Dedifferentiated amniotic fluid mesenchymal stem cell (primary cell): ENCODE data around the gene BAZ2B.
A peak's percentile ranks its signal among the peaks of the same experiment; 100 is the strongest.

Source experiments
- DNase-seq: peaks from one replicate; pipeline ENCODE4 v3.0.0-alpha.2; 2016; ENCODE audit errors: extremely low spot score

Gene BAZ2B

DNA sequence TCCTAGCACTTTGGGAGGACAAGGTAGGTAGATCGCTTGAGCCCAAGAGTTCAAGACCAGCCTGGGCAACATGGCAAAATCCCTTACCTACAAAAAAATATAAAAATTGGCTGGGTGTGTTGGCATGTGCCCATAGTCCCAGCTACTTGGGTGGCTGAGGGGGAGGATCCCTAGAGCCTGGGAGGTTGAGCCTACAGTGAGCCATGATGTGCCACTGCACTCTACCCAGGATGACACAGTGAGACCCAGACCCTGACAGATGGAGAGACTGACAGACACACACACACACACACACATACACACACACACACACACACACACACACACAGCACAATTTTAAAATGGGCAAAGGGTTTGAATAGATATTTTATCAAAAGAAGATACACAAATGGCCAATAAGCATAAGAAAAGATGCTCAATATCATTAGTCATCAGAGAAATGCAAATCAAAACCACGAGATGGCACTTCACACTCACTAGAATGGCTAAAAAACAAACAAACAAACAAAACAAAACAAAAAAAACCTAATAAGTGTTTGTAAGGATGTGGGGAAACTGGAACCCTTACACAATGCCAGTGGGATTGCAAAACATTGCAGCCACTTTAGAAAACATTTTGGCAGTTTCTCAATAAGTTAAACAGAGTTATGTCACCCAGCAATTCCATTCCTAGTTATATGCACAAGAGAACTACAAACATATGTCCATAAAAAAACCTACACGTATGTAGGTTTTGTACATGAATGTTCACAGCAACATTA lies 42.3 kb downstream of the BAZ2B start:
- DNase-seq: peak; percentile 24

DNA sequence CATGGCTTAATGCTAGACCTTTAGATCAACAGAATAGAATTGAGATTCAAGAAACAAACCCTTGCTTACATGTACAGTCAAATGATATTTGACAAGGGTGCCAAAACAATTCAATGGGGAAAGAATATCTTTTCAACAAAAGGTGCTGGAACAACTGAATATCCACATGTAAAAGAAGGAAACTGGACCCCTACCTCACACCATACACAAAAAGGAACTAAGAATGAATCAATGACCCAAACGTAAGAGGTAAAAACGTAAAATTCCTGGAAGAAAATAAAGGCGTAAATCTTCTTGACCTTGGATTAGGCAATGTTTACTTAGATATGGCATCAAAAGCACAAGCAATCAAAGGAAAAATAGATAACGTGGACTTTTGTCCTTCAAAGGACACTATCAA lies 43.1 kb downstream of the BAZ2B start:
- no peak for DNase-seq

DNA sequence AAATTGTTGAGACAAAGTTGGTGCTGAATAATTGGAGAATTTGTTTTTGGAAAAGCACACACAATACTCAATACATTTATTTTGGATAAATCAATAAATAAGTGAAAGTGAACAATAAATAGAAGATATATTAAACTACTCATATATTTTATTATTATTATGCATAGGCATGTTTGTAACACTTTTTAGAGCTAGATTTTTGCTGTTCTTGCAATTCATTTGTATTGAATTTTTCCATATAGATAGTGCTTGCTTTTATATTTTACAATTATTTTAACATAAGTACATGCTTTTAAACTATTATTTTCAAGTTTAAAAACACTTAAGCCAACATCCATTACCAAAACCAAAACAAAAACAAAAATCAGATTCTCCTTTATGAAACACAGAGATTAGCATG lies 43.9 kb downstream of the BAZ2B start:
- DNase-seq: no peak

DNA sequence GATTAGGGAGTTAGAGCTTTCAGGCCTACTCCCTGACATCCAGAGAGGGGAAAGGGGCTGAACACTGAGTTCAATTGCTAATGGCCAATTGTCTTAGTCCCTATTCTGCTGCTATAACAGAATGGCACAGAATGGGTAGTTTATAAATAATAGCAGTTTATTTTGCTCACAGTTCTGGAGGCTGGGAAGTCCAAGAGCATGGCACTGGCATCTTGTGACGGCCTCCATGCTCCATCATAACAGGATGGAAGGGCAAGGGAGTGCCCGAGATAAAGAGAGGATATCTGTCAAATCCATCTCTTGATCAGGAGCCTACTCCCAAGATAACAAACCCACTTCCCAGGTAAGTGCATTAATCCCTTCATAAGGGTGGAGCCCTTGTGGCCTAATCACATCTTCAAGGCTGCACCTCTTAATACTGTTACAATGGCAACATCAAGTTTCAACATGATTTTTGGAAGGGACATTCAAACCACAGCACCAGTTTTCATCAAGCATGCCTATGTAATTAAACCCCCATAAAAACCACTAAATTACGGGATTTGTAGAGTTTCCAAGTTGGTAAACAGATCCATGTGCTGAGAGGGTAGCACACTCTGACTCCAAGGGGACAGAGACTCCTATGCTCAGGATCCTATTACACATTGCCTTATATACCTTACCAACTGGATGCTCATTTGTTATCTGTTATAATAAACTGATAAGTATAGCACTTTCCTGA lies 44.6 kb downstream of the BAZ2B start:
- DNase-seq: no peak

DNA sequence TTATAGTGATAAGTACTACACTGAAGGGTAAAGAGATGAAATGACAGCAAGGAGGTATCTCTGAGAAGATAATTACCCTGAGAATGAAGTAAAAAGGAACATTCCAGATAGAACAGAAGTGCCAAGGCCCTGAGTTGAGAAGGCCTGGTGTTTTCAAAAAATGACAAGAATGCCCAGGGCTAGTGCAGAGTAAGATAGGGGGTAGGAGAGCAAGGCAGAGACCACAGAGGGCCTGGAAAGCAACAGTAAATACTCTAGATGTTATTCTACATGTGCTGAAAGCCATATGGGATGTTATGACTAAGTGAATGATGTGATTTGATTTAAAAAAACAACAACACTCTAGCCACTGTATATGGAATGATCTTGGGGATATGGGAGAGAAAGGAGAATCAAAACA lies 52.3 kb downstream of the BAZ2B start:
- no peak for DNase-seq

DNA sequence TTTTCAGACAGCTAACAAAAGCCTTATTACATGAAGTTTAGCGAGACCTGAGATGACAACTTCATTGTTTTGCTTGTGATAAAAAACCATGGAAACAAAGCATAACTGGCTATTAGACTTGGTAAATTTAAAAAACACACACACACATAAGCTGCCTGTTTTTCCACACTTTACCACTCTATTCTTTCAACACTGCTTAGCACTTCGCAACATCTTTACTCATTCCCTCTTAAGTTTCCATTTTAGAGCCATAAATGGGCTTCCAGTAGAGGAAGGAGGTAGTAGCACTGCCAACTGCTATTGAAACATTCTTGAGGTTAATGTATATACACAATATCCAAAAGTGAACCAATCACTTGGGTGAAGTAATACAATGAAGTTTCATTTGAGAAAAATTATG lies 54.1 kb downstream of the BAZ2B start:
- no peak for DNase-seq

DNA sequence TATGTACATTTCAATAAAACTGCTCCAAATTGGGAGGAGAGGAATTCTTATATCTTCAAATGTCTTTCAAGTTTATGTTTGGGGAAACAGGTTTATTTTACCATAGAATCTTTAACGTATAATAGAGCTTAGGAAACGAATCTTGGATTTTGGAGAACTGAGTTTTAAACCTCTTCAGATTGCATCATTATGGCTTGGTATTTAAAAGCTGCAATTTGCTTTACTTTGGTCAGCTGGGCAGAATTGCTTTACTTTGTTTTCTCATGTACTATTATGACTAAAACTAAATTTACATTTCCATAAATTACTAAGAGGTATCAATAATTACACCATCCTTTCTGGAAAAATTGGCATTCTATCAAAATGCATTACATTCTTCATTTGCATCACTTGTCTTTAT lies 54.6 kb downstream of the BAZ2B start:
- no peak for DNase-seq

DNA sequence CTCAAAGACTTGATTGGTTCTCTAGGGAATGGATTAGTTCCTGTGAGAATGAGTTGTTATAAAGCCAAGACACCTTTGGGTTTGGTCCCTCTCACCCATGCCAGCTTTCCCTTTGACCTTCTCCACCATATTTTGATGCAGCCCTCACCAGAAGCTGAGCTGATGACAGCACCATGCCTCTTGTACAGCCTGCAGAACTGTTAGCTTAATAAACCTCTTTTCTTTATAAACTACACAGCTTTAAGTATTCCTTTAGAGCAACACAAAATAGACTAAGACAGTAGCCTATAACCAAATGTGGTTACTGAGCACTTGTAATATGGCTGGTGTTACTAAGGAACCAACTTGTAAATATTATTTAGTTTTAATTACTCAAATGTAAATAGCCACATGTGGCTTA lies 55.1 kb downstream of the BAZ2B start:
- DNase-seq: no peak

DNA sequence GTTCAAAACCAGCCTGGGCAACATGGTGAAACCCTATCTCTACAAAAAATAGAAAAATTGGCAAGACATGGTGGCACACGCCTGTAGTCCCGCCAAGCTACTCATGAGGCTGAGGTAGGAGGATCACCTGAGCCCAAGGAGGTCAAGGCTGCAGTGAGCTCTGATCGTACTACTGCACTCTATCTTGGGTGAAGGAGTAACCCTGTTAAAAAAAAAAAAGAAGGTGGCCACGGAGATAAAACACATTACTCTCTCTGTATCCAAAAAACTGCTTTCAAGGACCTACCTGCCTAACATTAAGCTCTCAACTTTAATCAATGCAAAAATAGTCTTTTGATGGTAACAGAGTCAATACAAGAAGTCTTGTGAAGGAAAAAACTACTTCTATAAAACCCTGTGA lies 57.3 kb downstream of the BAZ2B start:
- DNase-seq: no peak

DNA sequence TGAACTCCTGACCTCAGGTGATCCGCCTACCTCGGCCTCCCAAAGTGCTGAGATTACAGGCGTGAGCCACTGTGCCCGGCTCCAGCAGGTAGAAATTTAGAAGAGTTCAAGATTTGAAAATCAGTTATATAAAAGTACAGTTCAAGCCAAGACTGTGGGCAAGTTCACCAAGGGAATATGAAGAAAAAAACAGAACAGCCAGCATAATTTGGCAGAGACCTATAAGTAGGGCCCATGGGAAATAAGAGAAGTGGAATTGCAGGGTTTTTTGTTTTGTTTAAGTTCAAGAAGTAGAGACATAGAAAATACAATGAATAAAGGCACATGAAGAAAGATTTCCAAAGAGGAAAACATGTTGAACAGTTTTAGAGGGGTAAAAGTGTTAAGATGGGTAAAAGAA lies 57.9 kb downstream of the BAZ2B start:
- DNase-seq: no peak

DNA sequence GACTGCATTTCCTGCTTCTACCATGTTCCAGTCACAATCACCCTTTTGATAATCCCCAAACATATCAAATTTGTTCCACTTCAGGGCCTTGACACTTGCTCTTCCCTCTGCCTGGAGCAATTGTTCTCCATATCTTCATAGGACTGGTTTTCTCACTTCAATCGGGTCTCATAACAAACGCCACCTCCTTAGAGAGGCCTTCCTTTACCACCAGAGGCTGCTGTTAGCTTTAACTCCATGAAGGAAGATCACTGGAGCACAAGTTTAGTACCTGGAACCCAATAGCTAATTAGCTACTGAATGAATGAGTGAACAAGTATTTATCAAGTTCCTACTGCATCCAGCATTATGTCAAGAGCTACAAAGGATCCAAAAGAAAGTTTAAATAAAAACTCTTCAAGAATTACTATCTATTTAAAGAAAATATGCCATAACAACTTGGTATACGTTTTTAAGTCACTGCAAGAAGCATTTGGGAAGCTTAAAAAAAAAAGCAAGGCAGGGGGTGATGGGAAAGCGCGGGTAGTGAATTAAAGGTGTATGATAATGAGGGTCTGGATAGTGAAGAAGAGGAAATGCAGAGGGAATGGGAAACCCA lies 58.8 kb downstream of the BAZ2B start:
- no peak for DNase-seq

DNA sequence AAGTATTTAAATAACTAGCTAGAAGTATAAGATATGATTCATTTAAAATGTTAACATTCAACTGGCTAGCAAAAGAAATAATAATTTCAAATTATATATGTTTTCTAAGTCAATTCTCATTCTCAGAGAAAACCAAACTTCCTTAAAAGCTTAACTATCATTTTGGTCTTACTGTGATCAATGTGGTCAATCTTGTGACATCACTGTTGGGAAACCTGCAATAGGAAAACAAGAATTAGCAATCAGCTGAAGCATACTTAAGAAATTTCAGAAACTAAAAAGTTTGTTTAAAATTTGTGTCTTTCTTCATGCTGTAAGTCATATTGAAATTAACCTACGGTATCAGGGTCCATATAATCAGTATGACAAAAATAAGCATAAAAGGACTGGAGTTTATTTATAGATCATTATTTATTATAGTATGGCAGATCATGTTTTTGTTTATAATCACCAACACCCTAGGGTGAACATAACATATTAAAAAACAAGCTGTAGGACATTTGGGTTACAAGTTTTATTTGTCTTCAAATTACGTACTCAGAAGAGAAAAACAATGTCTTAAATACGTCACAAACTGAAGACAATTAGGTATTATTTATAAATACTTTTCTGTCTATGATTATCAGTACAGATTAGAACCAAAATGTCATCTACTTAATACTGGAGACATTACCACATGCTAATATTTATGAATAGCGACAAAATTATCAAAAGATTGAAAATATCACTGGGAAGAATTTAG lies 60.5 kb downstream of the BAZ2B start:
- no peak for DNase-seq

DNA sequence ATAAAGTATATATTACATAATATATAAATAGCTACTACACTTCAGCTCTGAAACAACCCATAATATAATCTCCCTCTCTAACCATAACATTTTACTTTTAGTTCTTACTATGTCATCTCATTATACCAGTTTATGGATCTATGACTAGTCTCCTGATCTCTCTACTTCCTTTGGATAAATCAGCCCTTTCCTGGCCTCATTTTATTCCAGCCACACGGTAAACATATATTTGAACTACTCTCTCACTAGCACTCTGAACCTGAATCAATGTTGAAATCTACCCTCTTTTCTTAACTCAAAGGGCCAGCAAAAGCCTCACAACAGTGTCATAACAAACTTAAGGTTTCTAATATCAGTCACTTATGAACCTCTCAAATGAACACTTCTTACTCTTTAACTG lies 62.6 kb downstream of the BAZ2B start:
- no peak for DNase-seq

DNA sequence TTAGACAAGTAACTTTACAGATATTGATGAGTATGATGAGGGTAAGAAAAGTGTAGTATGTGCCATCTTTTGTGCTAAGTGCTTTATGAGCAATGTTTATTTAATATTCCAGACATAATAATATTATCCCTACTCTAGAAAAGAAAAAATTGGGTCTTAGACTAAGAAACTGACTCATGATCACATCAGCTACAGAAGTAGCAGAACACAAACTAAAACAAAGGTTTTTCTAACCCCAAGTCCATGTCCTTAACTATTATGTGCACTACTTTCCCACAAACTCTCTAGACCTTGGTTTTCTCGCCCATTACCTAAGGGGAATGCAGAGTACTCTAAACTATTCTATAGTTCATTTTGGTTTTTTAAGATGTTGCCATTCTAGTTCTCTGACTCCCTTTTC lies 64.5 kb downstream of the BAZ2B start:
- DNase-seq: no peak

DNA sequence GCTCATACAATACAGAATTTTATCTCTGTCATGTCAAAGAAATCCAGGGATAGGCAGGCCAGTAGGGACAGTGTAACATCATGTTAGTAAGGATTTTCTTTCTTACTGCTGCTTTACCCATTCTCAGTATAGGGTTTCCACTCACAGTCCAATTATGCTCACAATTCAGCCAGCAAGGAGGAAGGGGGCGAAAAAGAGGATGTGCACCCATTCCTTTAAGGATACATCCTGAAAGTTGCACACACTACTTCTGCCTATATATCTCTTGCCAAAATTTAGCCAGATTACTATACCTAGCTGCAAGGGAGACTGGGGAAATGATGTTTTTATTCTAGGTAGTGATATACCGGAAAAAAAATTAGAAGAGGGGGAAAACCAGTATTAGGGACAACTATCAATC lies 66.1 kb downstream of the BAZ2B start:
- no peak for DNase-seq

DNA sequence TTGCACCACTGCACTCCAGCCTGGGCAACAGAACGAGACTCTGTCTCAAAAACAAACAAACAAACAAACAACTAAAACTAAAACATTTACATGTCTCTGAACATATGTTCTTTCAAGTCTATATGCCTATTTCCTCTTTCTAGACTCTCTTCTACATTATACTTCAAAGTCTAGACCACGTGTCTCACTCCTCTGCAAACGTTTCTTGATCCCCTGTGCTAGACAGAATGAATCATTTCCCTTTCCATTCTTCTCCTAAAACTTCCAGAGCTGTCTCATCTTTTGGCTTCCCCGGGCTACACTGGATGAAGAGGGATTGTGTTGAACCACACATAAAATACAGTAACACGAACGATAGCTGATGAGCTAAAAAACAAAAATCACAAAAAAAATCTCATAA lies 67.1 kb downstream of the BAZ2B start:
- DNase-seq: no peak

DNA sequence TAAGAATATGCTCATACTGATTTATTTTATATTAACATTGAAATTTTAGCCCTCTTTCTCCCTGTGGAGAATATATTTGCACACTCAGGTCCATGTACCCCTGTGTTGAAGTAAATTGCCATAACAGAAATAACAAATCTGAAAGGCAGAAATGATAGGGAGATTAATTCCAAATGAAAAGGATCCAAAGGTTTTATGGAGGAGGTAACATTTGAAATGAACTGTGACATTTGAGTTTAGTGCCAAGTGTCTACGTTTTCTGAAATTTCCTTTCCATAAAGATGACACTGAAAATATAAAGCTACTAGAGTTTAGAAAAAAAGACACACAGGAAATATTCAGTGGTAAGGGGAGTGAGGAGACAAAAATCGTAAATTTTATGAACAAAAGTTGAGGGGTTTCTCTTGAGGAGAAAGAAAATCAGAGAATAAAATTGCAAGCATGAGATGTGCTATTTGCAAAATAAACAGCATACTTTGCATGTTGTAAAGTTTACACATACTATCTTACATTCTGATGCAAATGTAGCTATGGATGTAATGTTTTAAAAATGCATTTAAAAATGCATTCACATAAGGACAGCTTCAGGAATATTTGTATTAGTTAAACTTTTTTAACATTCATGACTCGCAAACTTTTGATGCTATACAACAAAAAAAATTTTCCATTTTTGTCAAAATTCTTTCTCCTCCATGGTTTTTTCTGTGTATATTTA lies 69.5 kb downstream of the BAZ2B start:
- peak; percentile 22 for DNase-seq

DNA sequence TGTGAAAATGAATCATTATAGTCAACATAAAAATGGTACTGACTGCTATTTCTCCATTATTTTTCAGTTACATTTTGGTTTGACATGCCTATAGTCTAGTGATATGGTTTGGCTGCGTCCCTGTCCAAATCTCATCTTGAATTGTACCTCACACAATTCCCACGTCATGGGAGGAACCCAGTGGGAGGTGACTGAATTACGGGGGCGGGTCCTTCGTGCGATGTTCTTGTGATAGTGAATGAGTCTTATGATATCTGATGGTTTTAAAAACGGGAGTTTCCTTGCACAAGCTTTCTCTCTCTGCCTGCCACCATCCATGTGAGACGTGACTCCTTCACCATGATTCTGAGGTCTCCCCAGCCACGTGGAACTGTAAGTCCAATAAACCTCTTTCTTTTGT lies 70.3 kb downstream of the BAZ2B start:
- no peak for DNase-seq

DNA sequence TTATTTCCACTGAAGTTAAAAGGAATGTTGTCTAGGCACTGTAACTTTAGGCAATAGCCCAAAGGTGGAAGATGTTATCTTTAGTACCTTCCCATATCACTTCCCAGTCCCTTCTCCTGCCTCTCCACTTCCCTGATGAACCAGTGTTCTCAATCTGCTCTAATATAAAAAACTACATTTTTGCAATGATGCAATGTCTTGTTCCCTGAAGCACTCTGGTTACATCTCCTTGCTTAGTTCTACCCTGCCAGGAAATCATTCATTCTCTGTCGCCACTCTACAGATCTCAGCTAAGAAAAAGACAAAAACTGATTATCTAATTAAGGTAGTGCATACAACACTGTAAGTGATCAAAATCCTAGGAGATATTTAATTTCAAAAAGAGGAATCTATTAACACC lies 71.3 kb downstream of the BAZ2B start:
- DNase-seq: peak; percentile 23

DNA sequence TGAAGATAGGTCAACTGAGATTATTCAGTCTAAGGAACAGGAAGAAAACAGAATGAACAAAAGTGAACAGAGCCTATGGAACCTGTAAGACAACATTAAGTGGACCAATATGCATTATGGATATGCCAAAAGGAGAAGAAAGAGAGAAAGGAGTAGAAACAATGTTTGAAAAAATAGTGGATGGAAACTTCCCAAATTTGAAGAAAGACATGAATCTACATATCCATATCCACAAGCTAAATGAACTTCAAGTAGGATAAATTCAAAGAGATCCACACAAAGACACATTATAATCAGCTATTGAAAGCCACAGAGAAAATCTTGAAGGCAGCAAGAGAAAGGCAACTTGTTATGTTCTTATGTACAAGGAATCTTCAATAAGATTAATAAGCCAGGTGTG lies 74.2 kb downstream of the BAZ2B start:
- DNase-seq: no peak

DNA sequence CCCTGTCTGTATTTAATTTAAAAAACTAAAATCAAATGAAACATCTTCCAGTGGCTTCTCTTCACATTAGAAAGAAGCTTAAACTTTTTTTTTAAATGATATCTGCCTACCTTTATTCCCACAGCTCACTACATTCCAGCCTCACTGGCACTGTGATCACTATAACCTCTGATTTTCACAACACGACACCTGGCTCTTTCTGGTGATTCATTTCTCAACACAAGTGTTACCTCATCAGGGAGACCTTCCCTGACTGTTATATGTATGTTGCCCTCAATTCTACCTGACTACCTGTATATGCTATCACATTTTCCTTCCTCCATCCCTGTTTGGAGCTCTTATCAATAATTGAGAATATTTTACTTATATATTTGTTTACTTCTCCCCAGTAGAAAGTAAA lies 76.6 kb downstream of the BAZ2B start:
- DNase-seq: no peak

DNA sequence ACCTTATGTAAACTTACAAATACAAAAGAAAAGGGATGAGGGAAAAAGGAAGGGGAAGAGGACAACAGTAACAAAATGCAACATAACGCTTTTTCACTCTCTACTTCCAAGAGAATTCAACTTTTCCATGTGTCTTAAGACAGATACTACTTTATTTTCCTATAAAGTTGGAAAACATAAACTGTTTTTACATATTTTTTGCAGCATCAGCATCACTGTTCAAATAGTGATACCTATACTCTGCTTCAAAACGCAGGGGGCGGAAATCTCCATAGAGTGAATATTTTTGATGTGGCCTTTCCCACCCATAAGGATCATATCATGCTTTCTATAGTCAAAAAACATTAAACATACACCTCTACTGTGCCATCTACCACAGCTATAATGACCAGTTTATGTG lies 77.5 kb downstream of the BAZ2B start:
- no peak for DNase-seq
